ENCODE data around the gene HLCS. TPM values are rescaled to one million over a fixed set of nuclear protein-coding genes. Genes with fewer than 3 reads are reported as not detected.
A peak's percentile ranks its signal among the peaks of the same experiment; 100 is the strongest.

The HLCS gene
- total RNA-seq, 1 donor from 2014 or later, result 20.2 TPM

- Mint-ChIP-seq H3K36me3 (no peaks in the 10 kb centered on the region), H3K9me3 (no peaks in the 10 kb centered on the region), H3K27ac (no peak overlapping the region), H3K27me3 (ENCODE audit: low read depth) (no peaks in the 10 kb centered on the region), H3K4me1 (no peaks in the 10 kb centered on the region), H3K4me3 (no peak overlapping the region)
- no peak for TF ChIP-seq CTCF (IDR thresholded peaks at IDR 0.05; ENCODE audit: unreplicated experiment)
- peak in 1 of 2 experiments; percentile 21 for DNase-seq (ENCODE audit: low spot score in 2 of 2, unreplicated experiment in 2 of 2)
These were observed 50.7 kb downstream of the HLCS start for GRCh38 chr21:36915696-36916245.

GRCh38 chr21:36915014-36915695 is 51.3 kb downstream of the HLCS start:
- H3K27ac Mint-ChIP-seq, result no peak overlapping the region
- no peaks in the 10 kb centered on the region for H3K36me3 Mint-ChIP-seq
- no peak for TF ChIP-seq CTCF (IDR thresholded peaks at IDR 0.05; ENCODE audit: unreplicated experiment)
- peak in 1 of 2 experiments; percentile 17 for DNase-seq (ENCODE audit: low spot score in 2 of 2, unreplicated experiment in 2 of 2)
- H3K9me3 Mint-ChIP-seq, result no peaks in the 10 kb centered on the region
- H3K27me3 Mint-ChIP-seq (ENCODE audit: low read depth), result no peaks in the 10 kb centered on the region
- H3K4me1 Mint-ChIP-seq, result peaks cover 2% of the 10 kb centered on the region
- no peak overlapping the region for H3K4me3 Mint-ChIP-seq

- peaks cover 9% of the 10 kb centered on the region for H3K4me1 Mint-ChIP-seq
- H3K36me3 Mint-ChIP-seq, result no peaks in the 10 kb centered on the region
- H3K9me3 Mint-ChIP-seq, result no peaks in the 10 kb centered on the region
- DNase-seq (ENCODE audit: low spot score in 2 of 2, unreplicated experiment in 2 of 2), result peak in 1 of 2 experiments; percentile 7
- no peak for TF ChIP-seq CTCF (IDR thresholded peaks at IDR 0.05; ENCODE audit: unreplicated experiment)
- H3K4me3 Mint-ChIP-seq, result no peak overlapping the region
- no peak overlapping the region for H3K27ac Mint-ChIP-seq
- no peaks in the 10 kb centered on the region for H3K27me3 Mint-ChIP-seq (ENCODE audit: low read depth)
These were observed 52.0 kb downstream of the HLCS start for GRCh38 chr21:36914244-36915013.

- no peak for TF ChIP-seq CTCF (IDR thresholded peaks at IDR 0.05; ENCODE audit: unreplicated experiment)
- H3K27ac Mint-ChIP-seq, result no peak overlapping the region
These were observed 53.0 kb downstream of the HLCS start for GRCh38 chr21:36913247-36914169.

More at GRCh38 chr21:36913247-36914169, 53.0 kb downstream of the HLCS start:
- Mint-ChIP-seq H3K4me3 (no peak overlapping the region), H3K4me1 (peaks cover 11% of the 10 kb centered on the region), H3K36me3 (no peaks in the 10 kb centered on the region), H3K9me3 (no peaks in the 10 kb centered on the region), H3K27me3 (ENCODE audit: low read depth) (no peaks in the 10 kb centered on the region)
- peak in 1 of 2 experiments; percentile 10 for DNase-seq (ENCODE audit: low spot score in 2 of 2, unreplicated experiment in 2 of 2)
